Epithelial cell of prostate (primary cell): ENCODE data around the gene CHD1L.
"Not testable (repeated sequence)": the region's sequence is repeated elsewhere in the genome, so short reads cannot be mapped to it uniquely, and the experiment has no call there.

ENCODE experiments used
- DNase-seq: peaks from one replicate; pipeline ENCODE4 v3.0.0-alpha.2; 2011; ENCODE audit warnings: low read depth, low spot score
- H3K27ac ChIP-seq: fragments of 450-650 bp; 2 replicates; pipeline ENCODE4 v1.5.1; 2017; ENCODE audit warnings: mild to moderate bottlenecking

Gene CHD1L

DNA sequence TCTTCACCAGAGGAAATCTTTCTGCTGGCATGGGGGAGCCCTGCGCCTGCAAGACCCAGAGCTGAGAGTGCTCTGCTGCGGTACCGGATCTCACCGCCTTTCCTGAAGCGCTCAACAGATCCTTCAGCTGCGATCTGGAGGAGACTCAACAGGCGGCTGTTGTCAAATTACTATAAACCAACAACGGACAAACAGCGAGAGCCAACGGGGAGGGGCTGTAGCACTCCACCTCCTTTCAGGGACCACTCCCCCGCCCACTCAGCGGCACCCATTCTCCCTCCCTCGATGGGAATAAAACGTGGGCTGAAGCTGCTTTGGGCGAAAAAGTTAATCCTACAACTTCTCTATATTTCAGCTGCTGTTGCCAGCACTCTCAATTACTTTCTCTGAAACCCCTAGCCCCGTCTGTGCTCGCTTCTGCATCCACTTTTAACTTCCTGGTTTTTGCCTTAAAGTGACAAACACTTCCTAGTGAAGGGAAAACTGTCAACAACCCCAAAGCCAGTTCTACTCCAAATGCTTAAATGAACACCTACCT is 17.2 kb upstream of the CHD1L start, which contains the start of gene FMO5:
TSS of gene FMO5 (minus strand) at position 147 of the 538 bp plus-strand sequence. CDS start 310 bp downstream, outside the sequence.
- H3K27ac ChIP-seq = no peak within 1 kb of the TSS
- DNase-seq = no peak

DNA sequence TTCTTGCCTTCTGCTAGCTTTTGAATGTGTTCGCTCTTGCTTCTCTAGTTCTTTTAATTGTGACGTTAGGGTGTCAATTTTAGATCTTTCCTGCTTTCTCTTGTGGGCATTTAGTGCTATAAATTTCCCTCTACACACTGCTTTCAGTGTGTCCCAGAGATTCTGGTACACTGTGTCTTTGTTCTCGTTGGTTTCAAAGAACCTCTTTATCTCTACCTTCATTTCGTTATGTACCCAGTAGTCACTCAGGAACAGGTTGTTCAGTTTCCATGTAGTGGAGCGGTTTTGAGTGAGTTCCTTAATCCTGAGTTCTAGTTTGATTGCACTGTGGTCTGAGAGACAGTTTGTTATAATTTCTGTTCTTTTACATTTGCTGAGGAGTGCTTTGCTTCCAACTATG is 11.5 kb upstream of the CHD1L start:
- DNase-seq, H3K27ac ChIP-seq: not testable (repeated sequence)

DNA sequence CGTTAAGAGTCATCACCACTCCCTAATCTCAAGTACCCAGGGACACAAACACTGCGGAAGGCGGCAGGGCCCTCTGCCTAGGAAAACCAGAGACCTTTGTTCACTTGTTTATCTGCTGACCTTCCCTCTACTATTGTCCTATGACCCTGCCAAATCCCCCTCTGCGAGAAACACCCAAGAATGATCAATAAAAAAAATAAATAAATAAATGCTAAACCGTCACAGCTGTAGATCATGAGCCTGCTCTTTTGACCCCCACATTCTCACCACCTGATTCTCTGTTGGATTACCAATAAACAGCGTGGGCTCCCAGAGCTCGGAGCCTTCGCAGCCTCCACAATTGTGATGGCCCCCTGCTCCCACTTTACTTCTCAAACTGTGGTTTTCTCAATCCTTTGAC is 8.6 kb upstream of the CHD1L start:
- not testable (repeated sequence) for DNase-seq, H3K27ac ChIP-seq

DNA sequence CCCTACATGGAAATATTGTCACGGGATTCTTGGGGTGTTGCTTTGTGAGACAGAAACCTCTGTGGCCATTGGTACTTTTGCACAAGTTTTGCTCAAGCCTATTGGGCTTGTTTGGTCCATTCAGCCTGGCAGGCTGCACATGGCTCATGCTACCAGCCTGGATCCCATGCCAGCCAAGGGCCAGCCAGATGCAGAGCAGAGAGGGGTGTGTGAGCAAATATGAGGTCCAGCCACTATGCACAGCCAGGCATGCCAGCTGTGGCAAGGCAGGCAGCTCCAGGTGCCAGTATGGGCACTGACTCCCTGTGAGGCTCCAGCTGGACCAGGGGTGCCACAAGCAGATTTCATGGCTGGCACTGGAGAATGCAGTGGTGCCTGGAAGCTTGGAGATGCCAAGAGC is 6.7 kb upstream of the CHD1L start:
- H3K27ac ChIP-seq = no peak overlapping the region
- DNase-seq = no peak

DNA sequence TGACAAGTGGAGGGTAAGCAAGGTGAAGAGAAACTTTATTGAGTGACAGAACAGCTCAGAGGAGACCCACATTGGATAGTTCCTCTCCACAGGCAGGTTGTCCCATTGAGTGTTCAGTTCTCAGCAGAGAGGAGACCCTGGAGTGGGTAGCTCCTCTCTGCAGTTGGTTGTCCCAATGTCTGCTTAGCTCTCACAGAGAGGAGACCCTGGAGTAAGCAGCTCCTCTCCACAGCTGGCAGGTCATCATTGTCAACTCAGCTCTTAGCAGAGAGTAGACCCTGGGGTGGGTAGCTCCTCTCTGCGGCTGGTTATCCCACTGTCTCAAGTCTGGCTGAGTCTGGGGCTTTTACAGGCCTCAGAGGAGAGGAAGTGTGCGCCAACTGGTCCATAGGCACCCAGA is 6.0 kb upstream of the CHD1L start:
- H3K27ac ChIP-seq = no peak overlapping the region
- DNase-seq = no peak

DNA sequence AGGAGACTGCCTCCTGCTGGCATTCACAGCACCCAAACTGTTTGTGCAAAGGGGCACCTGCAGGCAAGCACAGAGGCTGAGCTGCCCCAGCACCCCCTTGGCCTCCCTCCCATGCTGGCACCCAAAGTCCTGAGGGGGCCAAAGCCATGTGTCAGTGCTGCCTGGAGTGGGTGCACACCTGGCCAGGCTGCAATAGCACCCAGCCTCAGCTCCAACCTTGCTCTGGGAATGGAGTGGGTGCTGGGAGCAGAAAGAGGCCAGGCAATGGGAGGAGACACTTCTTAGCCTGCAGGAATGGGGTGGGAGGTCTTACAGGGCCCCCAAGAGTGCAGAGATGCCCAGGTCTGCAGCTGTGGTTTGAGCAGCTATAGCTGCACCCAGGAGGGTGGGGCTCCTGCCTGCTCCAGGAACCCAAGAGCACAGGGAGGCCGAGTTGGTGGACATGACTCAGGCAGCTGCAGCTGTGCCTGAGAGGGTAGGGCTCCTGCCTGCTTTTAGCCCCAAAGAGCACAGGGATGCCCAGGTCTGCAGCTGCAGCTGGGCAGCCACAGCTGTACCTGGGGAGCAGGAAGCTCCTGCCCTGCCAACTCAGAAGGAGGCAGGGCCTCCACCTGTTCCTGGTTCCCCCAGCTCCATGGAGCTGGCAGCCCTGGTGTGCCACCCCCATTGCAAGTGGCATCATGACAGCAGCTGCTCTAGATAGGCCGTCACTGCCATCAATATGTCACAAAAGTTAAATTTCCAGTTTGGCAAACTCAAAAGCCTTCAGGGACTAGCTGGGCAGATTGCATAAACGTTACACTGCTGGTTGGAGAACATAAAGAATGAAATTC is 5.3 kb upstream of the CHD1L start:
- DNase-seq = no peak

DNA sequence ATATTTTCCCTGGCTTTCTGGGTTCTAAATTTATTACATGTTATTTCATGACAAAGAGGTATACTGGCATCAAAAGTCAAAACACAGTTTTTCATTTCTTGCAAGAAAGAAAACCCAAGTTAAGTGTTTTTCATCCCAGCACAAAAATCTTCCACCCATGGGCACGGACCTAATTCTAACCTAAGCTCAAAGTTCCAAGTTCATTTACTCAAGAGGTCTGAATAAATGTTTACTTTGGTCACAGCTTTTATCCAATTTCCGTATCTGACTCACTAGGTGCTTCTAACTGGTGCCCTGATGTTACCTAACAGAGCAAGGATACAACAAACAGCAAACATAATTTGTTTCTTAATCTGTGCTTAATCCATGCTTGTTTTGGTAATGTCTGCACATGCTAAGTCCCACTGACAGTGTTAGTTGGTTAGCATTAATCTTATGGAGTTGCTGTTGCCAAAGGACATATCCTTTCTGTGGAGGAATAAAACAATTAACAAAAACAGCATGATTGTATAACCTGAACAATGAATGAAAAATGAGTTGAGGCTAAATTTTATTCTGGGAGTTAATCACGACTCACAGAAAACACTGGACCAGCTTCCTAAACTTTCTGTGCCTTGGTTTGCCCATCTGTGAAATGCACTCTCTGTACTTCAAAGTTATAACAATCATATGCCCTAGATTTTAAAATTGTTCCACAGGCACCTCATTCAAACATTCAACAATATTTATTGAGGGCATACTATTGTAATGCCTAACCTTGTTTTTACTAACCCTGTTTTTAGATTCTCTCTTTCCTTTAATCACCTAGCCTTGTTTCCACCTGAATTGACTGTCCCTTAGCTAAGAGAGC is 4.2 kb upstream of the CHD1L start:
- no peak for DNase-seq
- H3K27ac ChIP-seq = no peak overlapping the region

More for the DNA sequence above, 5.3 kb upstream of the CHD1L start:
- H3K27ac ChIP-seq = no peak overlapping the region

DNA sequence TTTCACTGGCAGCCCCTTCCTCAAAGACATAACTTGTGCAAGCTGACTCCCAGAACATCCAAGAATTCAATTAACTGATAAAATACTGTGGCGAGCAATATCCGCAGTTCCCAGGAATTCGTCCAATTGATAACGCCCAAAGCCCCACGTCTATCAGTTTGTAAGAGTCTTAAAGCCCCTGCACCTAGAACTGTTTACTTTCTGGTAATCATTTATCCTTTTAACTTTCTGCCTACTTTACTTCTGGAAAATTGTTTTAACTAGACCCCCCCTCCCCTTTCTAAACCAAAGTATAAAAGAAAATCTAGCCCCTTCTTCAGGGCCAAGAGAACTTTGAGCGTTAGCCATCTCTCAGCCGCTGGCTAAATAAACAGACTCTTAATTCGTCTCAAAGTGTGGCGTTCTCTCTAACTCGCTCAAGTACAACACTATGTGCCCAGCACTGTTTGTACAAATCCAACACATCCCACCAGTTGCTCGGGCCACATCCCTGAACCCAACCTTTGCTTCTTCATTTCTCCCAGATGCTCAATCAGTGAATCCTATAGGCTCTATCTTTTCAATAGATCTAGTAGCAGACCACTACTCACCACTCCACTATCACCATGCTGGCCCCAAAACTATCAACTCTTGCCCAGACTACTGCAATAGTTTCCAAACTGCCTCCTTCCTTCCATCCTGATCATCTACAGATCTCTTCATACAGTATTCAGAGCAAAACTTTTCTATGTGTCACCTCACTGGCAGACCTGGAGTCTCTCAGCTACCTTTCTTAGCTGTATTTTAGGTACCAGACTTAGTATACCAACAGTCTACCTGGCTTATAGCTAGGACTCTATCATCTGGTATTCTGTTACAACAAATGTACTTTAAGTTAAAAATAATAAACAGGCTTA is 3.3 kb upstream of the CHD1L start:
- H3K27ac ChIP-seq = no peak overlapping the region
- no peak for DNase-seq

DNA sequence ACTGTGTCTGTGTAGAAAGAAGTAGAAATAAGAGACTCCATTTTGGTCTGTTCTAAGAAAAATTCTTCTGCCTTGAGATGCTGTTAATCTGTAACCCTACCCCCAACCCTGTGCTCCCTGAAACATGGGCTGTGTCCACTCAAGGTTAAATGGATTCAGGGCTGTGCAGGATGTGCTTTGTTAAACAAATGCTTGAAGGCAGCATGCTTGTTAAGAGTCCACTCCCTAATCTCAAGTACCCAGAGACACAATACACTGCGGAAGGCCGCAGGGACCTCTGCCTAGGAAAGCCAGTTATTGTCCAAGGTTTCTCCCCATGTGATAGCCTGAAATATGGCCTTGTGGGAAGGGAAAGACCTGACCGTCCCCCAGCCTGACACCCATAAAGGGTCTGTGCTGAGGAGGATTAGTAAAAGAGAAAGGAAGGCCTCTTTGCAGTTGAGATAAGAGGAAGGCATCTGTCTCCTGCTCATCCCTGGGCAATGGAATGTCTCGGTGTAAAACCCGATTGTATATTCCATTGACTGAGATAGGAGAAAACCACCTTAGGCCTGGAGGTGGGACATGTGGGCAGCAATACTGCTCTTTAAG is 2.3 kb upstream of the CHD1L start:
- DNase-seq, H3K27ac ChIP-seq: not testable (repeated sequence)

DNA sequence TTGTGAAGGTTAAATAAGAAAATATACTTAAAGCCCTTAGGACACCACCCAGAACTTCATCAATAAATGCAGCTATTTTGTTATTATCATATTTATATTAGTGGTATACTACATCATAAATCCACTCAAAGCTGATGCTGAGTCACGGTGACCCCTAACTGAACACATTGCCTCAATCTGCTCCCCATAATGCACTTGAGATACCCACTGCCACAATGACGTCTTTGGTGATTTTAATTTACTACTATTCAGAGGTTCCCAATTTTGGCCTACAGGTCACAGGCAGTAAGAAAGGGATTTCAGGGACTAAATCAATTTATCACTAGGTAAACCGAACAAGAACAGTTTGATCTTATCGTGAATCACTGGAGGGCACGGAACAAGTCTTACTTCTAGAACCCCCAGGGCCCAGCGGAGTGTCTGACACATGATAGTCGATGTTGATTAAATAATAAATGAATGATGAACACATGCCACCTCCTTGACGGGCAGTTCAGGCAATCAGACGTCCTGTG is 493 bp upstream of the CHD1L start:
- peak overlapping the region; percentile 71 for H3K27ac ChIP-seq
- no peak for DNase-seq

DNA sequence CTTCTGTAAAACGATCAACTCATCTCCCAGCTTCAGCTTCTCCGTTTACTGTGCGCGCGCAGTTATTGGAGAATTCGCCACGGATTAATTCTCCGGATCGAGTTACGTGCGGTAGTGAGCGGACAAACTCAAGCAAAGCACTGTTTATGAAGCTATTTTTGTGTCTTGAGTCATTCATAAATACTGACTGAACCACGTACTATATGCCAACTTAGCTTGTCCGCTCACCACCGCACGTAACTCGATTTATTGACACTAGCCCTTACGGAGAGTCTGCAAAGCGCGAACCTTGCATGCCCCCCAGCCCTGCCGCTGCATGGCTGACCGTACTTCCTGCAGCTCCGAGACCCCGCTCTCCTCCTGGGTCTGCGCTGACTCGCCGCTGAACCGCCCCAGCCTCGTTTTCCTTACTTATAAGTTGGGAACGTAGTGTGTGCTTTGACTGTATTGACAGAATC is 773 bp downstream of the CHD1L start:
- peak overlapping the region; percentile 71 for H3K27ac ChIP-seq
- DNase-seq = no peak

DNA sequence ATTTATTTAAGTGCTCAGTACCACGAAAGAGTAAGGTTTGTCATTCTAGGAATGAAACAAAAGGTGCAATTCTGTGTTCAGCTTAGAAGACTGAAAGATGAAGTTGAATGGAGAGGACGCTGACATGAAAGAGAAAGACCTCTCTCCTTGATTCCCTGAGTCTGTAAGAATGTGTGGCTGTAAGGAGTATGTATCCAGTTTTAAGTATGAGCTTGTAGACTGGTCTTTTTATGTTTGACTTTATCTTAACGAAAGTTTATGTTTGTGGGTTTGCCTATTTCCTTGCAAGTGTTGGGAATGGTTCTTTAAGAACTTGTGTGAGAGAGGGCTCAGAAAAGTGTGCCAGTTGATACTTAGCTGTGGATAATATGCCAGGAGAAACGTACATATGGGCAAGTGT is 1.4 kb downstream of the CHD1L start:
- H3K27ac ChIP-seq = no peak overlapping the region
- DNase-seq = no peak

DNA sequence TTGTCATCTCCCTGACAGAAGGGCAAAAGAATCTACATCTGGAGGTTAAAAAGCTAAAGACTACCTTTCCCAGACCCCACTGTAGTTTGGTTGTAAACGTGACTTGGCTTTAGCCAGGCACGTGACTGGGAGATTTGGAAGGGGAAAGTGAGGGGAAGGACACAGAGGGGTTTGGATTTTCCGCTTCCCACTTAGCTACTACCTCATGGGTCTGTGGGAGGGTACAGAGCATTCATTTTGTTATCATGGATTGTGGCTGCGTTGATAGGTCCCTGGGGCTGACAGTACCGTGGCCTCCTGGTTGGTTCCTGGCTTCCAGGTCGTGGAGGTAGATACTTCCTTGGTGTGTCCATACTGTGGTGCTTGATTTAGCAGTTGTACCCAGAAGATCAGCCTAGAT is 2.6 kb downstream of the CHD1L start:
- no peak for DNase-seq
- H3K27ac ChIP-seq = no peak overlapping the region

DNA sequence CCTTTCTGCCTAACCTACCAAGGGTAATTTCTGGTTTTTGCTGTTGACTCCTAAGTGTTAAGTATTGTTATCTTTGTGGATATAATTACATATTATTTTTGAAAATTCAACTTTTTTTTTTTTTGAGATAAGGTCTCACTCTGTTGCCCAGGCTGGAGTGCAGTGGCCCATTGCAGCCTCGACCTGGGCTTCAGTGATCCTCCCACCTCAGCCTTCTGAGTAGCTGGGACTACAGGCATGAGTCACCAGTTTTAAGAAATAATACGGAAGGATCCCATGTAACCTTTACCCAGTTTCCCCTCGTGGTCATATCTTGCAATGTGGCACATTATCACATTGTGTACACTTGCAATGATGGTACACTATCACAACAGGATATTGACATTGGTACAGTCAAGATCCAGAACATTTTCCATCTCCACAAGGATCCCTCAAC is 3.1 kb downstream of the CHD1L start:
- no peak for DNase-seq
- H3K27ac ChIP-seq = no peak overlapping the region

DNA sequence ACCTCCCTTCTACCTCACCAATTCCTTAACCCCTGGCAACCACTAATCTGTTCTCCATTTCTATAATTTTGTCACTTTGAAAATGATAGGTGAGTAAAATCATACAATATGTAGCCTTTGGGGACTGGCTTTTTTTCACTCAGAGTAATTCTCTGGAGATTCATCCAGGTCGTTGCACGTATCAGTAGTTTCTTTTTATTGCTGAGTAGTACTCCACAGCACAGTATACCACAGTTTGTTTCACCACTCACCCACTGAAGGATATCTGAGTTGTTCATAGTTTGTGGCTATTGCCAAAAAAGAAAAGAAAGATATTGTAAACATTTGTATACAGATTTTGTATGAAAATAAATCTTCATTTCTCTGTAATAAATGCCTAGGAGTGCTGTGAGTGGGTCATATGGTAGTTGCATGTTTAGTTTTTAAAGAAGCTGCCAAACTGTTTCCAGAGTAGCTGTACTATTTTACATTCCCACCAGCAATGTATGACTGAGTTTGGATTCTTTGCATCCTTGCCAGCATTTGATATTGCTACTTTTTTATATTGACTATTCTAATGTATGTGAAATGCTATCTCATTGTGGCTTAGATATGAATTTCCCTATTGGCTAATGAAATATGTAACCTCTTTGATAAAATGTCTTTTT is 3.7 kb downstream of the CHD1L start:
- DNase-seq = no peak
- no peak overlapping the region for H3K27ac ChIP-seq

DNA sequence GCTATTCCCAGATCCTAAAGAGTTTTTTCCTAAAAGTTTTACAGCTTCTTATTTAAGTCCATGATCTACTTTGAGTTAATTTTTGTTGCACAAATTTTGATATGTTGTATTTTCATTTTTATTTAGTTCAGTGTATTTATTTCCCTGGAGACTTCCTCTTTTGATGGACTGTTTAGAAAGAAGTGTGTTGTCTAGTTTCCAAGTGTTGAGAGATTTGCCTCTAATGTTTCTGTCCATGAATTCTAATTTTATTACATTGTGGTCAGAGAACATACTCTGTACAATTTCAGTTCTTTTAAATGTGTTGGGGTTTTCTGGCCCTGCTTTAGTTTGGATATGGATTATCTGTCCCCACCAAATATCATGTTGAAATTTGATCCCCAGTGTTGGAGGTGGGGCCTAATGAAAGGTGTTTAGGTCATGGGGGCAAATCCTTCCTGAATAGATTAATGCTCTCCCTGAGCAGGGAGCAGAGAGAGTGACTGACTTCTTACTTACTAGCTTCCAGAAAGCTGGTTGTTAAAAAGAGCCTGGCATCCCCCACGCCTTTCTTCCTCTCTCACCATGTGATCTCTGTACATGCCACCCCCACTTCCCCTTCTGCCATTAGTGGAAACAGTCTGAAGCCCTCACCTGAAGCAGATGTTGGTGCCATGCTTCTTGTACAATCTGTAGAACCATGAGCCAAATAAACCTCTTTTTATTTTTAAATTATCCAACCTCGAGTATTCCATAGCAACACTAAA is 4.6 kb downstream of the CHD1L start:
- no peak for DNase-seq
- H3K27ac ChIP-seq = no peak overlapping the region

DNA sequence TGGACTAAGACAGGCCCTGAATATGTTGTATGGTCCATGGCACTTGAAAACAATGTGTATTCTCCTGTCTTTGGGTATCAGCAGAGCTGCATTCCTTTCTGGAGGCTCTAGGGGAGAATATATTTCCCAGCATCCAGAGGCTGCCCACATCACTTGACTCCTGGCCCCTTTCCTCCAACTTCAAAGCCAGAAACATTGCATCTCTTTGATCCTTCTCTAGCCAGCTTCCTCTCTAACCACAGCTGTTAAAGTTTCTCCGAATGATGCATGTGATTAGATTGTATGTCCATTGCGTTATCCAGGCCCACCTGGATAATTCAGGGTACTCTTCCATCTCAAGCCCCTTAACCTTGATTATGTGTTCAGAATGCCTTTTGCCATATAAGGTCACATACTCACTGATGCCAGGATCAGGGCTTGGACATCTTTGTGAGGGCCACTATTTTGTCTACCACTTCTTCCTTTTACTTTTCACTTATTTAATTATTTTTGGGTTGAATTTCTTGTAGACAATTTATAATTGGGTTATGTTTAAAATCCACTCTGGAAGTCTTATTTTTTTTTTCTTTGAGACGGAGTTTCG is 5.3 kb downstream of the CHD1L start:
- DNase-seq = no peak
- no peak overlapping the region for H3K27ac ChIP-seq

DNA sequence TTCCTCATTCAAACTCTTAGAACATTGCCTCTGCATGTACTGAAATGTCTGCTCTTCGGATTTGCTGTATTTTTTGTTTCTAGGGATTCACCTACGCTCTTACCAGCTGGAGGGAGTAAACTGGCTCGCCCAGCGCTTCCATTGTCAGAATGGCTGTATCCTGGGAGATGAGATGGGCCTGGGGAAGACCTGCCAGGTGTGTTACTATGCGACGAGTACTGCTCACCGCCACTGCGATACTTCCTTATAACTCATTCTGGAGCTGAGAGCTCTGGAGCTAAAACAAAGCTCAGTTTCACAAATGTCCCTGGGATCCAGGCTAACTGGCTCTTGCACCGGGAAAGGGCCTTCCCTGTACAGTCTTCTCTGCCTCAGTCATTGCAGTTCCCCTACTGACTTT is 10.1 kb downstream of the CHD1L start:
- peak overlapping the region; percentile 27 for H3K27ac ChIP-seq
- no peak for DNase-seq
